Subcutaneous abdominal adipose tissue (tissue), 5 donors: Measurements from ENCODE around the gene SYNGR3.

Source experiments
- H3K27ac ChIP-seq: one replicate; pipeline ENCODE4 v1.7.0; 2013; ENCODE audit warnings: low read depth, mild to moderate bottlenecking, inconsistent platforms, low read length, moderate library complexity
- H3K27me3 ChIP-seq, 5 donors: one replicate each; pipeline ENCODE4 v1.7.0; 2013; ENCODE audit warnings: low read length in 5 of 5, inconsistent platforms in 1 of 5; ENCODE audit not compliant: control insufficient read depth in 5 of 5, insufficient read depth in 4 of 5
- H3K36me3 ChIP-seq, 5 donors: one replicate each; pipeline ENCODE4 v1.7.0; 2013; ENCODE audit warnings: low read length in 5 of 5; ENCODE audit not compliant: control insufficient read depth in 5 of 5, insufficient read depth in 5 of 5
- H3K4me1 ChIP-seq, 5 donors: one replicate each; pipeline ENCODE4 v1.7.0; 2013; ENCODE audit warnings: low read length in 5 of 5, mild to moderate bottlenecking in 3 of 5, moderate library complexity in 1 of 5; ENCODE audit not compliant: control insufficient read depth in 5 of 5, insufficient read depth in 5 of 5
- H3K4me3 ChIP-seq, 5 donors: one replicate each; pipeline ENCODE4 v1.7.0; 2013; ENCODE audit warnings: low read length in 5 of 5, low read depth in 1 of 5
- H3K9ac ChIP-seq, 5 donors: one replicate each; pipeline ENCODE4 v1.7.0; 2013; ENCODE audit warnings: low read length in 5 of 5, mild to moderate bottlenecking in 4 of 5, moderate library complexity in 3 of 5
- H3K9me3 ChIP-seq, 5 donors: one replicate each; pipeline ENCODE4 v1.7.0; 2013; ENCODE audit warnings: low read length in 5 of 5; ENCODE audit not compliant: control insufficient read depth in 5 of 5
- donor health status: healthy.
- donor health status: healthy.
- donor health status: healthy.
- donor health status: healthy.
- donor health status: healthy.

SYNGR3 gene

DNA sequence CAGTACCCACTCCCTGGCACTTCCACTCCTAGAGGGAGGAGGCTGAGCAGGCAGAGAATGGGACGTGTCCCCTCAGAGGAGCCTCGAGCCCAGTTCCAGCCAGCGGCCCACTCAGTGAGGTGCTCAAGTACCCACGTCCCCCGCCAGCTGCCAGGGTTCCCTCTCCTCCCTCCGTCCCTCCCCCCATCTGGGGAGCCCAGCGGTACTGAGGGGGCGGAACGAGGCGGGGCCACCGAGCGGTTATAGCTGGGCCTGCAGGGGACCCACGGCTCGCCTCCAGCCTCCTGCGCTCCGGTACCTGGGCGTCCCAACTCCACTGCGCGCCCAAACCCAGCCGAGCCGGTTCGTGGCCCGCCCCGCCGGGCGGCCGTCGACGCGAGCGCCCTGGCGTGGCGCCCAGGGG, 29.7 kb downstream of the SYNGR3 start, which contains the start of gene NPW:
NPW (plus strand) TSS at position 268 of the 403 bp plus-strand sequence.
- Histone ChIP-seq H3K27me3 (peaks cover 21 to 37% (median 33%) of the 10 kb centered on the region in 5 donors), H3K4me3 (peak within 1 kb of the TSS in 1 of 5 donors; percentile 16), H3K4me1 (peaks cover 0 to 32% (median 25%) of the 10 kb centered on the region in 5 donors), H3K27ac (no peak within 1 kb of the TSS), H3K9me3 (no peaks in the 10 kb centered on the region), H3K36me3 (no peaks in the 10 kb centered on the region), H3K9ac (no peak within 1 kb of the TSS)

DNA sequence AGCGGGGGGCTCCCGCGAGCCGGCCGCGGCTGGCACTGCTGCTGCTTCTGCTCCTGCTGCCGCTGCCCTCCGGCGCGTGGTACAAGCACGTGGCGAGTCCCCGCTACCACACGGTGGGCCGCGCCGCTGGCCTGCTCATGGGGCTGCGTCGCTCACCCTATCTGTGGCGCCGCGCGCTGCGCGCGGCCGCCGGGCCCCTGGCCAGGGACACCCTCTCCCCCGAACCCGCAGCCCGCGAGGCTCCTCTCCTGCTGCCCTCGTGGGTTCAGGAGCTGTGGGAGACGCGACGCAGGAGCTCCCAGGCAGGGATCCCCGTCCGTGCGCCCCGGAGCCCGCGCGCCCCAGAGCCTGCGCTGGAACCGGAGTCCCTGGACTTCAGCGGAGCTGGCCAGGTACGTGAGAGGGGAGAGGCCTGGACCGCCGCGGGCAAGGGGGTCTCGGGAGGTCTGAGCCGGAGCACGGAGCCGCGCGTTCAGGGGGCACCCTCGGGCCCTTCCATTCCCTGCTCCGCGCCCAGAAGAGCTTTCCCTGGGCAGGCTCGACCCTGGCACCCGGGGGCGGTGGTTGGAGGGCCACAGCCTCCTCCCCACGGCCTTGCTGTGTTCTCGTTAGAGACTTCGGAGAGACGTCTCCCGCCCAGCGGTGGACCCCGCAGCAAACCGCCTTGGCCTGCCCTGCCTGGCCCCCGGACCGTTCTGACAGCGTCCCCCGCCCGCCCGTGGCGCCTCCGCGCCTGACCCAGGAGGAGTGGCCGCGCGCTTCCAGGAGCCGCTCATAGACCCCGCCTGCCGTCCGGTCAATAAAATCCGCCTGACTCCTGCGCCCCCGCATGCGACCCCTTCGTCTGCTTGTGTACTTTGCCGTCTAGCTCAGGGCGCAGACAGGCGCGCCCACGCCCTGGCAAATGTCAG, 30.4 kb downstream of the SYNGR3 start:
- peaks cover 21 to 37% (median 33%) of the 10 kb centered on the region in 5 donors for H3K27me3 ChIP-seq
- peak overlapping the region in 1 of 5 donors; percentile 16 for H3K4me3 ChIP-seq
- H3K4me1 ChIP-seq, result peaks cover 0 to 36% (median 29%) of the 10 kb centered on the region in 5 donors
- H3K9ac ChIP-seq, result no peak overlapping the region
- no peaks in the 10 kb centered on the region for H3K36me3 ChIP-seq
- no peaks in the 10 kb centered on the region for H3K9me3 ChIP-seq
- no peak overlapping the region for H3K27ac ChIP-seq

DNA sequence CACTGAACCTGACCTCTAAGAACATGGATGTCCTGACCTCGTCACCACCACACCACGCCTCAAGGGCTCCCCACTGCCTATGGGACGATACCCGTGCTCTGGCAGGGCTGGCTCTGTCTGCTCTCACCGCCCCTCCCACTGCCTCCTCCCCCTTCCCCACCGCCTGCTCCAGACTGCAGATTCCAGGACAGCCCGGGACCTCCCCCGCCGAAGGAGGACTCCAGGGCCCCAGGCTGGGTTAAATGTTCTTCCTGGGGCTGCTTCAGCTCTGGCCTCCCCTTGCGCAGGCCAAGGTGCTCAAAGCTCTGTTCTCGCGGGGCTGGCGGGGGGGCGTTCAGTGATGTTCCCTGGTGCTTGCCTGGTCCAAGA, 32.9 kb downstream of the SYNGR3 start:
- Histone ChIP-seq H3K4me1 (peaks cover 0 to 57% (median 46%) of the 10 kb centered on the region in 5 donors), H3K36me3 (no peaks in the 10 kb centered on the region), H3K4me3 (peak overlapping the region in 4 of 5 donors; percentile 47 to 65 (median 60)), H3K9me3 (no peaks in the 10 kb centered on the region), H3K27me3 (peaks cover 21 to 32% (median 28%) of the 10 kb centered on the region in 5 donors), H3K27ac (peak overlapping the region; percentile 50), H3K9ac (peak overlapping the region in 2 of 5 donors; percentile 30 to 43)

DNA sequence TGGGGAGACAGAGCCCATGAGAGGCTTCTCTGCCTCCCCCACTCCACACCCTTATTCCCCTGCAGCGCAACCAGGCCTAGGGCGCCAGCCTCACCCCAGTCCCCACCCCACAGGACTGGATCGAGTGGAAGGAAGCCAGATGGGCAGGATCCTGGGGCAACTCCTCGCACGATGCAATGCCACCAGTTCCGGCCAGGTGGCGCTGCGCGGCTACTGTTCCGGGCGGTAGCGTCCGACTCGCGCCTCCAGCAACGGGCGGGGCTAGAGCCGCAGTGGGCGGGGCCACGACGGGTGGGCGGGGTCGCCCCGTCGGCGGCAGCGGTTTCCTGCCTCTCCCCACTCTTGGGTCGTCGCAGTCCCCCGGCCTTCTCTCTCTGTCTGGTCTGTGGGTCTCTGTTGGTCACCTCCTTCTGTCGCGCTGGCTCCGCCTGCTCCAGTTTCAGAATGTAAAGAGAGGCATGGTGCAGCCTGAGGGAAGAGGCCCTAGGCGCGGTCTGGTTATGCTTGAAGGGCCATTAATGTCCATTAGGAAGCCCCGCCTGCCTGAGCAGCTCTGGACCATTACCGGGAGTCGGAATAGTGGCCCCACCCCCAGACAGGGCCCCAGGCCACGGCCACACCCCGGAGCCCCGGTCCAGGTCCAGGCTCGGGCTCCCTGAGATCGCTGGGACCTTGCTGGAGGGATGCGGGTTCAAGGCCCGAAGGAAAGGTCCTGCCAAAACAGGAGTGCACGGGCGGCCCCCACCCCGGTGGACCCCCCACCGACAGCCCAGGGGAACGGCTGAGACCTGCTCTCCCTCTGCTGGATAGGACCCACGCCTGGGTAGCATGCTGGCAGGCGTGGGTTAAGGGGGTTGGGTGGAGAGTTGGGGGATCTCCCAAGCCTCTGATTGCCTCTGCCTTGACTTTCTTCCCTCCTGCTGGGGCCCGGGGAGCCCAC, 33.6 kb downstream of the SYNGR3 start:
- Histone ChIP-seq H3K9me3 (no peaks in the 10 kb centered on the region), H3K4me3 (peak overlapping the region; percentile 58 to 75 (median 63)), H3K27me3 (peaks cover 21 to 32% (median 25%) of the 10 kb centered on the region in 5 donors), H3K27ac (peak overlapping the region; percentile 50), H3K36me3 (no peaks in the 10 kb centered on the region), H3K9ac (peak overlapping the region in 3 of 5 donors; percentile 30 to 66 (median 43)), H3K4me1 (peaks cover 3 to 64% (median 52%) of the 10 kb centered on the region in 5 donors)

DNA sequence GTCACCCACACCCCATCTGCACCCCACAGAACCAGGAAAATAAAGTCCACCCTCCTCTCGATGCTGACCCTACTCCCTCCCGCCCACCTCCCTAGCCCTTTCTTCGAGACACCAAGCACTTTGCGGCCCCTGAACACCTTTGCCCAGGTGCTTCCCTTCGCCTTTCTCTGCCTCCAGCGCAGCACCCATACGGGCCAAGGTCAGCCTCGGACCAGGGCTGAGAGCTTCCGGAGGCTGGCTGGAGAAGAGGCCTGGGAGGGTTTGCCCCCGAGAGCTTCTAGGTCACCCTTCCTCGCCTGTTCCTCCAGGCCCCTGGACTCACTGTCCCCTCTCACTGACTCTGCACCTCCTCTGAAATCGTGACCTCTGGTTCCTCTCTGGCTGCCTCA, 34.3 kb downstream of the SYNGR3 start:
- H3K36me3 ChIP-seq, result no peaks in the 10 kb centered on the region
- peaks cover 4 to 70% (median 59%) of the 10 kb centered on the region in 5 donors for H3K4me1 ChIP-seq
- H3K9me3 ChIP-seq, result no peaks in the 10 kb centered on the region
- peak overlapping the region in 1 of 5 donors; percentile 66 for H3K9ac ChIP-seq
- peak overlapping the region in 2 of 5 donors; percentile 58 to 65 for H3K4me3 ChIP-seq
- H3K27me3 ChIP-seq, result peaks cover 19 to 28% (median 23%) of the 10 kb centered on the region in 5 donors
- H3K27ac ChIP-seq, result peak overlapping the region; percentile 50

DNA sequence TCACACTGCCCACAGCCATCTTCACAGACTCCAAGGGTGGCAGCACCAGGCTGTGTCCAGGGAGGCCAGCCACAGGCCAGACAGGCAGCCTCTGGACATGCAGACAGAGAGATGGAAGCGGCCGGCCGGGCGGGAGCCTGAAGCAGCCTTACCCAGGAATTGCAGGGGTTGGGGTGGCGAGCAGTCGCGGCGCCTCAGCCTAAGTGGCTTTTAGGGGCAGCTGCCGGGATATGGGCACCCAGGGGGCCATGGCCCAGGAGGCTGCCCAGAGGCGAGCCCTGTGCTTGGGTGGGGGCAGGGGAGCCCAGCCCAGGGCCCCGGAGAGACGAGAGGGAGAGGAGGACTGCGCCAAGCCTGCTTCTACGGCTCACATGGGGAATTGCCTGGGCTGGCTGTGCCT, 35.5 kb downstream of the SYNGR3 start:
- H3K4me1 ChIP-seq, result peaks cover 4 to 72% (median 56%) of the 10 kb centered on the region in 5 donors

DNA sequence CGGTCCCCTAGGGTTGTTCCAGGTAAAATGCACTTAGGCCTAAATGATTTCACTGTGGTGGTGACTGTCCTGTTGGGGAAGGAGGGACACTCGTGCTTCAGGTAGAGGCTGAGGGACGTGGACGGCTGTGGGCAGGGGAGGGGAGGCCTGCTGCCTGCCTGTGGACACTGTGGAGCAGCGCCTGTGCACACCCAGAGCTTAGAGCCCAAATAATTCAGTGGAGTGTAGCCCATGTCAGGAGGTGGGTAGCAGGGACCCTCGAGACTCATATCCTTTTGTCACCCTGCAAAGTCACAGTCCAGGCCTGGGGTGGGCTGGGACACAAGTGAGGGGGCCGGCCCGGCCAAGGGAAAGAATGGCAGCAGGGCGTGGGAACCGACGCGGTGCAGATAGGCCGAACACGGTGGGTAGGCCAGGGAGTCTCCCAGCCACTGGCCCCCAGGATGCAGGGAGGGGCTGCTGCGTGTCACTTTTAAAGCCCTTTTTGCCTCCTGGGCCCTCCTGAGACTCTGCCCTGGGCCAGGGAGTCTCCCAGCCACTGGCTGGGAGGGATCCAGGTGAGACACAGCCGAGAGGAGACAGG, 36.2 kb downstream of the SYNGR3 start:
- no peaks in the 10 kb centered on the region for H3K9me3 ChIP-seq
- H3K4me3 ChIP-seq, result peak overlapping the region; percentile 39 to 62 (median 57)
- H3K4me1 ChIP-seq, result peaks cover 4 to 76% (median 55%) of the 10 kb centered on the region in 5 donors
- peaks cover 0 to 10% (median 7%) of the 10 kb centered on the region in 5 donors for H3K36me3 ChIP-seq
- no peak overlapping the region for H3K27ac ChIP-seq
- H3K9ac ChIP-seq, result peak overlapping the region in 3 of 5 donors; percentile 34 to 59 (median 53)
- peaks cover 4 to 9% (median 5%) of the 10 kb centered on the region in 5 donors for H3K27me3 ChIP-seq

More for the DNA sequence above, 35.5 kb downstream of the SYNGR3 start:
- no peaks in the 10 kb centered on the region for H3K9me3 ChIP-seq
- no peak overlapping the region for H3K4me3 ChIP-seq
- no peak overlapping the region for H3K9ac ChIP-seq
- peaks cover 9 to 16% (median 12%) of the 10 kb centered on the region in 5 donors for H3K27me3 ChIP-seq
- peaks cover 0 to 7% (median 7%) of the 10 kb centered on the region in 5 donors for H3K36me3 ChIP-seq
- H3K27ac ChIP-seq, result no peak overlapping the region

DNA sequence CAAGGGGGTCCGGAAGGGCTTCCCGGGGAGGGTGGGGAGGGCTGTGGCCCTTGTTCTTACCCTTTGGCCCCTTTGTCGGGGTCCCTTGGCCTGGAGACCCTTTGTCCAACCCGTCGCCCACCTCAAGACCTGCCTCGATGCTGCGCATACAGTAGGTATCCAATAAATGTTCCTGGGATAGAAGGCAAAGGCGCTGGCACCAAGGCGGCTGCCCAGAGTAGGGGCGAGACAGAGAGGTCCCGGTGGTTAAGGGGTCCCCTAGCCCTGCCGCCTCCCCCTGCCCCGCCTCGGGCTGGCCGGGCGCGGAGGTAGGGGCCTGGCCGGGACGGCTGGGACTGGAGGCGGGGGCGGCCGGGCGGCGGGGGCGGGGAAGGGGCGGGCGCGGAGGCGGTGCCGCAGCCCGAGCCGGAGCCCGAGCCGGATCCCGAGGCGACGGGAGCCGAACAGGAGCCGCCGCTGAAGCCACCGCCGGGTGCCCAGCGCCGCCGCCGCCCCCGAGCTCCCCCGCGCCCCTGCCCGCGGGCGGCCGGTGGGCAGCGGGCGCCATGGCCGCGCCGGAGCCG, 36.8 kb downstream of the SYNGR3 start, which contains the start of gene NHERF2:
NHERF2 (plus strand) TSS at position 442 of the 563 bp plus-strand sequence; CDS start at position 546, 104 bp downstream.
- H3K36me3 ChIP-seq, result peaks cover 0 to 10% (median 7%) of the 10 kb centered on the region in 5 donors
- H3K27ac ChIP-seq, result peak within 1 kb of the TSS; percentile 14
- H3K4me1 ChIP-seq, result peaks cover 4 to 81% (median 59%) of the 10 kb centered on the region in 5 donors
- H3K9me3 ChIP-seq, result no peaks in the 10 kb centered on the region
- peaks cover 2 to 7% (median 3%) of the 10 kb centered on the region in 5 donors for H3K27me3 ChIP-seq
- H3K9ac ChIP-seq, result peak within 1 kb of the TSS in 3 of 5 donors; percentile 53 to 76 (median 64)
- peak within 1 kb of the TSS; percentile 68 to 89 (median 82) for H3K4me3 ChIP-seq
